Measurements from ENCODE around the gene TNFRSF1A. TPM values are rescaled to one million over a fixed set of nuclear protein-coding genes. Genes with fewer than 3 reads are reported as not detected.
A peak's percentile ranks its signal among the peaks of the same experiment; 100 is the strongest.

The TNFRSF1A gene
- total RNA-seq, 1 donor from 2014 or later = 21.8 TPM

- Histone ChIP-seq H3K36me3 (no peaks in the 10 kb centered on the region), H4K20me1 (ENCODE audit: low read depth) (no peaks in the 10 kb centered on the region), H3K4me1 (peaks cover 6% of the 10 kb centered on the region), H2AFZ (replicated peaks) (peak overlapping the region; percentile 94), H3F3A (ENCODE audit: low read depth) (peaks cover 3% of the 10 kb centered on the region), H3K79me2 (ENCODE audit: low read depth) (no peaks in the 10 kb centered on the region), H3K4me3 (peak overlapping the region; percentile 75), H3K9ac (no peak overlapping the region), H3K27ac (no peak overlapping the region), H3K4me2 (peak overlapping the region; percentile 98), H3K27me3 (peaks cover 36% of the 10 kb centered on the region), H3K9me3 (ENCODE audit: low read depth) (no peaks in the 10 kb centered on the region)
- TF ChIP-seq EZH2phosphoT487 (IDR thresholded peaks at IDR 0.05) = no peak
- TF ChIP-seq EZH2 (IDR thresholded peaks at IDR 0.05) = no peak
- TF ChIP-seq CTCF (IDR thresholded peaks at IDR 0.05) = no peak
- peak; percentile 59 for DNase-seq (ENCODE audit: low spot score)
- Mint-ChIP-seq H3K36me3 (no peaks in the 10 kb centered on the region), H3K4me1 (peaks cover 19% of the 10 kb centered on the region), H3K27ac (no peak overlapping the region), H3K9me3 (no peaks in the 10 kb centered on the region), H3K4me3 (peak overlapping the region; percentile 63), H3K27me3 (ENCODE audit: insufficient read depth, low read depth) (peaks cover 12% of the 10 kb centered on the region)
Measured at GRCh38 chr12:6310771-6311610, 30.9 kb downstream of the TNFRSF1A start.

- peaks cover 1% of the 10 kb centered on the region for H3K9me3 Mint-ChIP-seq
- Histone ChIP-seq H2AFZ (replicated peaks) (no peak overlapping the region), H3K27ac (no peak overlapping the region), H3K4me2 (no peak overlapping the region), H3K9ac (no peak overlapping the region), H3K4me1 (peaks cover 3% of the 10 kb centered on the region), H3F3A (ENCODE audit: low read depth) (peaks cover 7% of the 10 kb centered on the region), H4K20me1 (ENCODE audit: low read depth) (no peaks in the 10 kb centered on the region), H3K4me3 (no peak overlapping the region), H3K27me3 (peaks cover 36% of the 10 kb centered on the region), H3K9me3 (ENCODE audit: low read depth) (no peaks in the 10 kb centered on the region), H3K79me2 (ENCODE audit: low read depth) (no peaks in the 10 kb centered on the region), H3K36me3 (no peaks in the 10 kb centered on the region)
- no peaks in the 10 kb centered on the region for H3K36me3 Mint-ChIP-seq
- peaks cover 8% of the 10 kb centered on the region for H3K27me3 Mint-ChIP-seq (ENCODE audit: insufficient read depth, low read depth)
- TF ChIP-seq EZH2 (IDR thresholded peaks at IDR 0.05) (no peak), CTCF (IDR thresholded peaks at IDR 0.05) (no peak), EZH2phosphoT487 (IDR thresholded peaks at IDR 0.05) (no peak)
- peaks cover 8% of the 10 kb centered on the region for H3K4me1 Mint-ChIP-seq
- no peak for DNase-seq (ENCODE audit: low spot score)
- no peak overlapping the region for H3K27ac Mint-ChIP-seq
- no peak overlapping the region for H3K4me3 Mint-ChIP-seq
Measured at GRCh38 chr12:6307529-6307928, 34.3 kb downstream of the TNFRSF1A start.

- peaks cover 7% of the 10 kb centered on the region for H3K4me1 Mint-ChIP-seq
- Histone ChIP-seq H2AFZ (replicated peaks) (no peak overlapping the region), H4K20me1 (ENCODE audit: low read depth) (no peaks in the 10 kb centered on the region), H3F3A (ENCODE audit: low read depth) (peaks cover 7% of the 10 kb centered on the region), H3K4me1 (no peaks in the 10 kb centered on the region), H3K36me3 (no peaks in the 10 kb centered on the region), H3K27ac (no peak overlapping the region), H3K9me3 (ENCODE audit: low read depth) (no peaks in the 10 kb centered on the region), H3K4me3 (no peak overlapping the region), H3K27me3 (peaks cover 34% of the 10 kb centered on the region), H3K79me2 (ENCODE audit: low read depth) (no peaks in the 10 kb centered on the region), H3K9ac (no peak overlapping the region), H3K4me2 (no peak overlapping the region)
- no peaks in the 10 kb centered on the region for H3K36me3 Mint-ChIP-seq
- H3K9me3 Mint-ChIP-seq = peaks cover 1% of the 10 kb centered on the region
- H3K27me3 Mint-ChIP-seq (ENCODE audit: insufficient read depth, low read depth) = peaks cover 11% of the 10 kb centered on the region
- no peak overlapping the region for H3K27ac Mint-ChIP-seq
- no peak overlapping the region for H3K4me3 Mint-ChIP-seq
- TF ChIP-seq CTCF (IDR thresholded peaks at IDR 0.05) (no peak), EZH2phosphoT487 (IDR thresholded peaks at IDR 0.05) (no peak), EZH2 (IDR thresholded peaks at IDR 0.05) (no peak)
- no peak for DNase-seq (ENCODE audit: low spot score)
Measured at GRCh38 chr12:6306599-6307220, 35.2 kb downstream of the TNFRSF1A start.

All from neural progenitor cell (in vitro differentiated cells).